ENCODE results near the gene FBXW11. TPM values are rescaled to one million over a fixed set of nuclear protein-coding genes. Genes with fewer than 3 reads are reported as not detected.

Gene FBXW11
- polyA plus RNA-seq, 1 donor from 2014 or later = 103 TPM

DNA sequence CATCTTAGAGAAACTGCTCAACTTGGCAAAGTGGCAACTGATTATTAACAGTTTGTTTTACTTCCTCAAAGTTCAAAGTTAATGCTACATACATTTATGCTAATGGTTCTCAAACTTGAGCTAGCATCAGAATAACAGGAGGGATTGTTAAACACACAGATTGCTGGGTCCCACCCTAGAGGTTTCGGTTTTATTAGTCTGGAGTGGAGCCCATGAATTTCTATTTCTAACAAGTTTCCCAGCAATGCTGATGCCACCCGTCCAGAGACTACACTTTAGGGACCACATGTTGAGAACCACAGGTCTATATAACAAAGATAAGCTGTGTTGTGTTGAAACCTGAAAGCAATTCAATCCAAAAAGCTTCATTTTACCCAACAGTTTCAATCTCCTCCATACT, 95.3 kb downstream of the FBXW11 start:
- H3K36me3 ChIP-seq (ENCODE audit: insufficient read depth, low read length) = no peaks in the 10 kb centered on the region
- peaks cover 5% of the 10 kb centered on the region for H3K79me2 ChIP-seq (replicated peaks; ENCODE audit: insufficient read depth, low read length)

DNA sequence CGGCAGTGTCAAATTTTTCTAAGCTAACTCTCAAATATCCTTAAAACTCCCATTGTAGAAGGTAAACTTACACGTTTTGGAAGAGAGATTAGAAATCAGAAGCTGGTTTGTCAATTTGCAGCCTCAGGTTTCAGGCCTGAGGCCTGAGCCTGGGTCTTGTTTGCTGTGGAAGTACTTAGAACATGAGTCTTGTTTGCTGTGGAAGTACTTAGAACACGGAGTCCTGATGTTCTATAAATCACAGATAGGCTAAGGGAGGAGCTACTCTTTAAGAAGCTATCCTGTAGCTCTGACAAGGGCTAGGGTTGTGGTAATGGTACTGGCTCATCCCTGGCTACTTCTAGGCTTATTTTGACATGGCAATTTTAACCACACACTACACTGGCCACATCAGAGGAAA, 97.8 kb downstream of the FBXW11 start:
- Histone ChIP-seq H4K20me1 (ENCODE audit: insufficient read depth) (peaks cover 5% of the 10 kb centered on the region), H3K27ac (ENCODE audit: low read length) (no peak overlapping the region), H3K79me2 (replicated peaks; ENCODE audit: insufficient read depth, low read length) (peaks cover 5% of the 10 kb centered on the region), H3K4me2 (ENCODE audit: low read length) (no peak overlapping the region), H3K9ac (ENCODE audit: low read length) (no peak overlapping the region), H2AFZ (ENCODE audit: low read depth, low read length) (no peak overlapping the region), H3K36me3 (ENCODE audit: insufficient read depth, low read length) (no peaks in the 10 kb centered on the region), H3K9me3 (ENCODE audit: low read length) (no peaks in the 10 kb centered on the region), H3K27me3 (ENCODE audit: insufficient read depth, low read depth, low read length) (no peaks in the 10 kb centered on the region), H3K4me3 (ENCODE audit: low read length) (no peak overlapping the region), H3F3A (ENCODE audit: insufficient read depth, low read length, poor library complexity, severe bottlenecking) (no peaks in the 10 kb centered on the region), H3K9me2 (ENCODE audit: insufficient read depth, low read length) (no peaks in the 10 kb centered on the region)
- TF ChIP-seq TAF1 (IDR thresholded peaks at IDR 0.05; ENCODE audit: low read depth) = no peak
- TF ChIP-seq POLR2AphosphoS5 (IDR thresholded peaks at IDR 0.05) = no peak
- no peak for TF ChIP-seq SMC3 (conservative IDR thresholded peaks at IDR 0.05; ENCODE audit: poor library complexity)
- TF ChIP-seq, protein P1, sequence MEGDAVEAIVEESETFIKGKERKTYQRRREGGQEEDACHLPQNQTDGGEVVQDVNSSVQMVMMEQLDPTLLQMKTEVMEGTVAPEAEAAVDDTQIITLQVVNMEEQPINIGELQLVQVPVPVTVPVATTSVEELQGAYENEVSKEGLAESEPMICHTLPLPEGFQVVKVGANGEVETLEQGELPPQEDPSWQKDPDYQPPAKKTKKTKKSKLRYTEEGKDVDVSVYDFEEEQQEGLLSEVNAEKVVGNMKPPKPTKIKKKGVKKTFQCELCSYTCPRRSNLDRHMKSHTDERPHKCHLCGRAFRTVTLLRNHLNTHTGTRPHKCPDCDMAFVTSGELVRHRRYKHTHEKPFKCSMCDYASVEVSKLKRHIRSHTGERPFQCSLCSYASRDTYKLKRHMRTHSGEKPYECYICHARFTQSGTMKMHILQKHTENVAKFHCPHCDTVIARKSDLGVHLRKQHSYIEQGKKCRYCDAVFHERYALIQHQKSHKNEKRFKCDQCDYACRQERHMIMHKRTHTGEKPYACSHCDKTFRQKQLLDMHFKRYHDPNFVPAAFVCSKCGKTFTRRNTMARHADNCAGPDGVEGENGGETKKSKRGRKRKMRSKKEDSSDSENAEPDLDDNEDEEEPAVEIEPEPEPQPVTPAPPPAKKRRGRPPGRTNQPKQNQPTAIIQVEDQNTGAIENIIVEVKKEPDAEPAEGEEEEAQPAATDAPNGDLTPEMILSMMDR (IDR thresholded peaks at IDR 0.05; ENCODE audit: poor library complexity, severe bottlenecking) = no peak
- TF ChIP-seq RAD21 (conservative IDR thresholded peaks at IDR 0.05) = no peak
- no peak for TF ChIP-seq EZH2 (IDR thresholded peaks at IDR 0.05; ENCODE audit: borderline replicate concordance, insufficient read depth, low read length, poor library complexity, severe bottlenecking)
- TF ChIP-seq EP300 (conservative IDR thresholded peaks at IDR 0.05; ENCODE audit: poor library complexity, severe bottlenecking) = no peak
- TF ChIP-seq MXI1 (conservative IDR thresholded peaks at IDR 0.05; ENCODE audit: poor library complexity, severe bottlenecking) = no peak
- TF ChIP-seq, protein P2, sequence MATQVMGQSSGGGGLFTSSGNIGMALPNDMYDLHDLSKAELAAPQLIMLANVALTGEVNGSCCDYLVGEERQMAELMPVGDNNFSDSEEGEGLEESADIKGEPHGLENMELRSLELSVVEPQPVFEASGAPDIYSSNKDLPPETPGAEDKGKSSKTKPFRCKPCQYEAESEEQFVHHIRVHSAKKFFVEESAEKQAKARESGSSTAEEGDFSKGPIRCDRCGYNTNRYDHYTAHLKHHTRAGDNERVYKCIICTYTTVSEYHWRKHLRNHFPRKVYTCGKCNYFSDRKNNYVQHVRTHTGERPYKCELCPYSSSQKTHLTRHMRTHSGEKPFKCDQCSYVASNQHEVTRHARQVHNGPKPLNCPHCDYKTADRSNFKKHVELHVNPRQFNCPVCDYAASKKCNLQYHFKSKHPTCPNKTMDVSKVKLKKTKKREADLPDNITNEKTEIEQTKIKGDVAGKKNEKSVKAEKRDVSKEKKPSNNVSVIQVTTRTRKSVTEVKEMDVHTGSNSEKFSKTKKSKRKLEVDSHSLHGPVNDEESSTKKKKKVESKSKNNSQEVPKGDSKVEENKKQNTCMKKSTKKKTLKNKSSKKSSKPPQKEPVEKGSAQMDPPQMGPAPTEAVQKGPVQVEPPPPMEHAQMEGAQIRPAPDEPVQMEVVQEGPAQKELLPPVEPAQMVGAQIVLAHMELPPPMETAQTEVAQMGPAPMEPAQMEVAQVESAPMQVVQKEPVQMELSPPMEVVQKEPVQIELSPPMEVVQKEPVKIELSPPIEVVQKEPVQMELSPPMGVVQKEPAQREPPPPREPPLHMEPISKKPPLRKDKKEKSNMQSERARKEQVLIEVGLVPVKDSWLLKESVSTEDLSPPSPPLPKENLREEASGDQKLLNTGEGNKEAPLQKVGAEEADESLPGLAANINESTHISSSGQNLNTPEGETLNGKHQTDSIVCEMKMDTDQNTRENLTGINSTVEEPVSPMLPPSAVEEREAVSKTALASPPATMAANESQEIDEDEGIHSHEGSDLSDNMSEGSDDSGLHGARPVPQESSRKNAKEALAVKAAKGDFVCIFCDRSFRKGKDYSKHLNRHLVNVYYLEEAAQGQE (IDR thresholded peaks at IDR 0.05; ENCODE audit: borderline replicate concordance) = no peak

More for the DNA sequence above, 95.3 kb downstream of the FBXW11 start:
- H3K27me3 ChIP-seq (ENCODE audit: insufficient read depth, low read depth, low read length) = no peaks in the 10 kb centered on the region
- no peak overlapping the region for H2AFZ ChIP-seq (ENCODE audit: low read depth, low read length)
- TF ChIP-seq EZH2 (IDR thresholded peaks at IDR 0.05; ENCODE audit: borderline replicate concordance, insufficient read depth, low read length, poor library complexity, severe bottlenecking) = no peak
- H3K9me2 ChIP-seq (ENCODE audit: insufficient read depth, low read length) = no peaks in the 10 kb centered on the region
- H3K4me3 ChIP-seq (ENCODE audit: low read length) = no peak overlapping the region
- no peak overlapping the region for H3K4me2 ChIP-seq (ENCODE audit: low read length)
- H3K27ac ChIP-seq (ENCODE audit: low read length) = no peak overlapping the region
- peaks cover 5% of the 10 kb centered on the region for H4K20me1 ChIP-seq (ENCODE audit: insufficient read depth)
- H3K9ac ChIP-seq (ENCODE audit: low read length) = no peak overlapping the region
- no peaks in the 10 kb centered on the region for H3F3A ChIP-seq (ENCODE audit: insufficient read depth, low read length, poor library complexity, severe bottlenecking)
- H3K9me3 ChIP-seq (ENCODE audit: low read length) = no peaks in the 10 kb centered on the region
